ENCODE measurements around the gene FOXD3. TPM values are rescaled to one million over a fixed set of nuclear protein-coding genes. Genes with fewer than 3 reads are reported as not detected.

FOXD3 gene
- total and polyA plus RNA-seq, 10 donors: 0.09 to 0.51 (median 0.17) TPM; not detected in 5

- Histone ChIP-seq H3K27me3 (replicated peaks in 1 of 7) (peaks cover 28 to 100% (median 98%) of the 10 kb centered on the region in 7 donors), H3K4me1 (peaks cover 6 to 55% (median 42%) of the 10 kb centered on the region in 6 donors), H3K4me3 (no peak overlapping the region), H3K36me3 (no peaks in the 10 kb centered on the region), H3K9me3 (peaks cover 0 to 21% (median 0%) of the 10 kb centered on the region in 8 donors), H3K27ac (no peak overlapping the region)
- no peak for TF ChIP-seq POLR2A (IDR thresholded peaks at IDR 0.05)
- peak in 10 of 11 experiments; percentile 42 to 80 (median 62) for TF ChIP-seq CTCF (IDR thresholded peaks at IDR 0.05 in 8 of 11, conservative IDR thresholded peaks at IDR 0.05 in 3 of 11)
- peak; percentile 82 for DNase-seq
- intact Hi-C loops (cut with DNase I; ENCODE audit: low total_unique reads): no loop called here
- 4 to 9% (median 5%) methylated on average over 25 of the region's 25 CpGs for WGBS, 5 donors
Observed at GRCh38 chr1:63327417-63328054, 5.2 kb downstream of the FOXD3 start.

GRCh38 chr1:63328122-63328521 is 5.8 kb downstream of the FOXD3 start:
- Histone ChIP-seq H3K27me3 (replicated peaks in 1 of 7) (peaks cover 23 to 100% (median 97%) of the 10 kb centered on the region in 7 donors), H3K4me1 (peaks cover 3 to 49% (median 36%) of the 10 kb centered on the region in 6 donors), H3K27ac (no peak overlapping the region), H3K4me3 (no peak overlapping the region), H3K36me3 (no peaks in the 10 kb centered on the region), H3K9me3 (peaks cover 0 to 21% (median 0%) of the 10 kb centered on the region in 8 donors)
- TF ChIP-seq POLR2A (IDR thresholded peaks at IDR 0.05) (no peak), CTCF (IDR thresholded peaks at IDR 0.05 in 8 of 11, conservative IDR thresholded peaks at IDR 0.05 in 3 of 11) (no peak), POLR2AphosphoS5 (IDR thresholded peaks at IDR 0.05) (no peak)
- intact Hi-C loops (cut with DNase I; ENCODE audit: low total_unique reads): no loop called here
- WGBS, 5 donors: 38 to 45% (median 41%) methylated on average over 8 of the region's 8 CpGs
- no peak for DNase-seq

- peaks cover 0 to 21% (median 0%) of the 10 kb centered on the region in 8 donors for H3K9me3 ChIP-seq
- DNase-seq: no peak
- intact Hi-C loops (cut with DNase I; ENCODE audit: low total_unique reads): no loop called here
- no peak for TF ChIP-seq POLR2A (IDR thresholded peaks at IDR 0.05)
- no peak for TF ChIP-seq CTCF (IDR thresholded peaks at IDR 0.05 in 8 of 11, conservative IDR thresholded peaks at IDR 0.05 in 3 of 11)
- no peak for TF ChIP-seq POLR2AphosphoS5 (IDR thresholded peaks at IDR 0.05)
- peaks cover 23 to 100% (median 97%) of the 10 kb centered on the region in 7 donors for H3K27me3 ChIP-seq (replicated peaks in 1 of 7)
- peaks cover 3 to 43% (median 32%) of the 10 kb centered on the region in 6 donors for H3K4me1 ChIP-seq
- 62 to 74% (median 68%) methylated on average over 9 of the region's 9 CpGs for WGBS, 5 donors
- no peak overlapping the region for H3K4me3 ChIP-seq
- H3K27ac ChIP-seq: no peak overlapping the region
- no peaks in the 10 kb centered on the region for H3K36me3 ChIP-seq
Observed at GRCh38 chr1:63328781-63329180, 6.4 kb downstream of the FOXD3 start.

GRCh38 chr1:63329621-63330330 is 7.4 kb downstream of the FOXD3 start:
- TF ChIP-seq POLR2AphosphoS5 (IDR thresholded peaks at IDR 0.05) (no peak), POLR2A (IDR thresholded peaks at IDR 0.05) (no peak), CTCF (IDR thresholded peaks at IDR 0.05 in 8 of 11, conservative IDR thresholded peaks at IDR 0.05 in 3 of 11) (no peak)
- Histone ChIP-seq H3K4me3 (peak overlapping the region in 1 of 8 donors; percentile 33), H3K4me1 (peaks cover 0 to 33% (median 22%) of the 10 kb centered on the region in 6 donors), H3K36me3 (no peaks in the 10 kb centered on the region), H3K27me3 (replicated peaks in 1 of 7) (peaks cover 17 to 100% (median 92%) of the 10 kb centered on the region in 7 donors), H3K9me3 (peaks cover 0 to 13% (median 0%) of the 10 kb centered on the region in 8 donors), H3K27ac (no peak overlapping the region)
- no peak for DNase-seq
- 3 to 8% (median 5%) methylated on average over 44 to 50 of the region's 50 CpGs for WGBS, 5 donors
- intact Hi-C loops (cut with DNase I; ENCODE audit: low total_unique reads): no loop called here
